GM19351 (cell line): ENCODE results near the gene MRPL40.

Source experiments
- ATAC-seq: cut with Tn5 transposase; IDR thresholded peaks from one replicate; pipeline ENCODE4 v1.9.1; 2021; ENCODE audit warnings: mild to moderate bottlenecking, moderate library complexity; ENCODE audit not compliant: unreplicated experiment

MRPL40 gene

DNA sequence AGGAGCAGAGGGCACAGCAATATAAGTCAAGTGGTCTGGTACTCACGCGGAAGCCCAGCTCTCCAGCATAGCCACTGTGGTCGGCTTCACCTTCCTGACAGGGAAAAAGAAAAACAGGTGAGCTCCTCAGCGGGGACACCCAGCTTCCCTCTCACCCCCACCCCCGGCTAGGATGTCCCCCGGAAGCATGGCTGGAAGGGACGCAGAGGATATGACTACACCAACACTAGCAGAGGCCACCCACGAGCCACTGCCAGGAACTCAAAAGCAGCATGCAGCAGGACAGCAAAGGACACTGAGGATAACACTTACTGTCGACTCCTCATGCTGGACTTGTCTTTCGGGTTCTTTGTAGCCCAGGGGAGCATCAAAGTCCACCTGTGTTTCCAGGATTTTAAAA is 24.2 kb downstream of the MRPL40 start:
- ATAC-seq: no peak

DNA sequence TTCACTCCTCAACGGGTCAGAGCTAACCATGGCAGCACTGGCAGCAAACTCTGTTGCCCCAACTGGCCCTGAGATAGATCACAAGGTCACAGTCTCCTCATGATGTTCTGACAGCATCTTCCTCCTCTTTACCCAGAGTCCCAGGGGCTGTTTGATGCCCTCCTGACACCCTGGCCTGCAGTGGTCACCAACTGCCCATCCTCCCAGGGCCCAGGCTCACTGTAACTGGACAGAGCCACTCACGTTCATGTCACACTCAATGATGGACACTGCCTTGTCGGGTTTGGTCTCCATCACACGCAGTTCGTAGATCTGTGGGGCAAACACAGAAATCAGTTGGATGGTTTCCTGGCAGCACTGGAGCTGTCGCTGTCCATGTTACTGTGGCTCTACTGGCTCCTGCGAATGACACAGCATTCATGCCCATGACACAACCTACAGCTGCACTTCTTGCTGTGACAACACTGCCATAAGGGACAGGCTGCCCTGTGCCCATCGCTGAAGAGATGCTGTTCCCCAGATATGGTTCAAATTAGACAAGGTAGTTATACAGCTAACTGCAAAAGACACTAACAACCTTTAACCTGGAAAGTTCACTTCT is 25.6 kb downstream of the MRPL40 start:
- no peak for ATAC-seq

- ATAC-seq: no peak
These were observed 27.7 kb downstream of the MRPL40 start for GRCh38 chr22:19460036-19460435.

- ATAC-seq: no peak
These were observed 29.2 kb downstream of the MRPL40 start for GRCh38 chr22:19461506-19461905.

GRCh38 chr22:19463008-19463407 is 30.7 kb downstream of the MRPL40 start:
- ATAC-seq: no peak

- ATAC-seq: no peak
These were observed 31.4 kb downstream of the MRPL40 start for GRCh38 chr22:19463491-19464469.

GRCh38 chr22:19464546-19464945 is 32.2 kb downstream of the MRPL40 start:
- ATAC-seq: no peak

- no peak for ATAC-seq
These were observed 32.6 kb downstream of the MRPL40 start for GRCh38 chr22:19464975-19465374.

- ATAC-seq: no peak
These were observed 33.9 kb downstream of the MRPL40 start for GRCh38 chr22:19466126-19466716.

DNA sequence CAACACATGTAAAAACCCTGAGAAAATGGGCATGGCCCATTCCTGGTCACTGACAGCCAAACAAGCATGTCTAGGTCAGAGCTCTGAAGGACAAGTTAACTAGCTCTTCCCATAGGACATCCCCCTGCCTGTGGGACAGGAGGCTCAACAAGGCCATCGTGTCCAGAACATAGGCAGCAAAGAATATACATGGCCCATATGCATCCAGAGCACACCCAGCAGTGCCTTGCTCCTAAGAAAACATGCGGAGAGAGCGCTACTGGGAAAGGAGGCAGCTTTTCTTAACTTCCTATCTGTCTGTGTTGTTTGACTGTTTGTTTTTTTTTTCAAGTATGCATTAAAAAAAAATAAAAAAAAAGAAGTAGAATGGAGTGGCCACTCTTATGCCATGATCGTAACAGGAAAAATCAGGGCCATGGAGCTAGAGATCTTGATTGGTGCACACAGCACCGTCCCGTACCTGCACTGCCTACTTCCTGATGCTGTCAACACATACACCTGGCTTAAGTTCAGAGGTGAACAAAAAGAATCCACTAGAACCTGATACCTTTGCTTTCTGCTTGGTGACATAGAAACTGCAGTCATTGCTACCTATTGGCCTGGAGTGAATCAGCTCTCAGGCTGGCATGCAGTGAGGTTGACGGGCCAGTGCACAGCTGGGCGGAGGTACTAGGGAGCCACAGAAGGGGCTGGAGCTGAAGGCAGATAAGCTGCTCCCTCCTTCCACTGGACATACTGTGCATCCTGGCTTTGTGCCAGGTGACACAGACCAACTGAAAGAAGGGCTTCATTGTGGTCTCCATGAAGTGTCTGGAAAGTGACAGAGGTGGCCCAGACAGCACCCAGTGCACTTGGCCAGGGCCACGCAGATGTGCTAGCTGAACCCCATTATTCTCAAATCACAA is 34.8 kb downstream of the MRPL40 start:
- no peak for ATAC-seq

DNA sequence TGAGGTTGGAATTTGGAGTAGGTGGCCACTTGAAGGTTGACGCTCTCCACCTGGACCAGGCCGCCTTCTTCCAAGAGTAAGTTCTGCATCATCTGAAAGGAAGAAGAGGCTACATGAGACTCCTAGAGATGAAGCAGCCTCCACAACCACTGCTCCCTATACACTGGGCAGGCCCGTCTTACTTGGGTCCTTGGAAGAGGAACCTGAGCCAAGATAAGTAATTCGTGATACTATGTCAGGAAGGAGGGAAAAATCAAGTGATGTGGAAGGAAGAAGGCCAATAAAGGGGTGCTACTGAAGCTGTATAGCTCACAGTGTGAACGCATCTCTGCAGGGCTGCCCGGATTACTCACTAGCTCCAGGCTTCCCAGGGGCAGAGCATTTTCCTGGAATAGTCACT is 35.6 kb downstream of the MRPL40 start:
- ATAC-seq: no peak

DNA sequence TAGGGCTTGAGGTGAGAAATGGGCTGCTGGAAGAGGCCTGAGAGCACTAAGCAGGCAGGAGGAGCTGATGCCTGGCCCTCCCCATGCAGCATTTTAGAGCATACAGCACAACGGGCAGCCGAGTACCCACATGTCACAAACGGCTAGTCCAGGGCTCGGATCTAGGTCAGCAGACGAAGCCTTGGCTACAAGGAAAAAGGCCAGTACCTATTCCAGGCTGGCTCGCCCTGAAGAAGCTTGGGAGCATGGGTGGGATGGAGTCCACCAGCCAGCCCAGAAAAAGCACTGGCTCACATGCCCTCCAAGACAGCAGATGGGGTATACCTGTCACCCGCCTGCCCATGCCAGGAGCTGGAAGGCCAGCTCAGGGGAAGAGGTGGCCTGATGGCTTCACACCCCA is 37.1 kb downstream of the MRPL40 start:
- no peak for ATAC-seq

- ATAC-seq: no peak
These were observed 37.7 kb downstream of the MRPL40 start for GRCh38 chr22:19470010-19470409.

- ATAC-seq: no peak
These were observed 39.2 kb downstream of the MRPL40 start for GRCh38 chr22:19471572-19471971.

DNA sequence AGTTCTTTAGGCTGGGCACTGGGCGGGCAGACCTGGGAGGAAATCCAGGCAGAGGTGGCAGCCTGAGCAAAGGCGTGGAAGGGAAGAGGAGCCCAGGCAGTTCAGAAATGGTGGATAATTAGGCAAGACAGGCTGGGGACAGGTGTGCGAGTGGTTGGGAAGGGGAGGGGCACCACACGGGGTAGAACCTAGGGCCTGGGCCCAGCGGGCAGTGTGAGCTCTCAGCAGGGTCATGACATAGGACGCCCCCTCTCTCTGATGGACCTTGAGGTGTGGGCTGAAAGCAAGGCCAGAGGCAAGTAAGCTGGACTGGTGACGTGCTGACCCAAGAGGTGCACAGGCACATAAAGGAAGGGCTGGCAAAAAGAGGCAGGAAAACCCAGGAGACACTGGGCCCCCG is 39.9 kb downstream of the MRPL40 start:
- ATAC-seq: no peak

DNA sequence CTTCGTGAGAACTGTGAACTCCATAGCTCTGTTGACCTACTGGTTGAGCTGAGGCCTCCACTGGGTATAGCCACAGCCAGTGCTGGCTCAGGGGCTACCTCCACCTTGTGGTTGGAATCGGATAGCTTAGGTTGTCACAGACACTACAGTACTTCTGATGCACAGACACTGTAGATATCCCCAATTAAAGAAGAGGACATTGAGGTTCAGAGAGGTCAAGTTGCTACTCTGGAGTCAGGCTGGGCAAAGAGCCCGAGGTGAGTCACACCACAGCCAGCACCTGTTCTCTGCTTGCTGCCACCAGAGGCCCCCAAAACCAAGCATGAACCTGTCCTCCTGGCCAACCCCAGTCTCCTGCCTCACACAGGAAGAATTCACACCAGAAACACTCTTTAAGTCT is 41.2 kb downstream of the MRPL40 start:
- no peak for ATAC-seq

- ATAC-seq: no peak
These were observed 43.7 kb downstream of the MRPL40 start for GRCh38 chr22:19476023-19476422.

DNA sequence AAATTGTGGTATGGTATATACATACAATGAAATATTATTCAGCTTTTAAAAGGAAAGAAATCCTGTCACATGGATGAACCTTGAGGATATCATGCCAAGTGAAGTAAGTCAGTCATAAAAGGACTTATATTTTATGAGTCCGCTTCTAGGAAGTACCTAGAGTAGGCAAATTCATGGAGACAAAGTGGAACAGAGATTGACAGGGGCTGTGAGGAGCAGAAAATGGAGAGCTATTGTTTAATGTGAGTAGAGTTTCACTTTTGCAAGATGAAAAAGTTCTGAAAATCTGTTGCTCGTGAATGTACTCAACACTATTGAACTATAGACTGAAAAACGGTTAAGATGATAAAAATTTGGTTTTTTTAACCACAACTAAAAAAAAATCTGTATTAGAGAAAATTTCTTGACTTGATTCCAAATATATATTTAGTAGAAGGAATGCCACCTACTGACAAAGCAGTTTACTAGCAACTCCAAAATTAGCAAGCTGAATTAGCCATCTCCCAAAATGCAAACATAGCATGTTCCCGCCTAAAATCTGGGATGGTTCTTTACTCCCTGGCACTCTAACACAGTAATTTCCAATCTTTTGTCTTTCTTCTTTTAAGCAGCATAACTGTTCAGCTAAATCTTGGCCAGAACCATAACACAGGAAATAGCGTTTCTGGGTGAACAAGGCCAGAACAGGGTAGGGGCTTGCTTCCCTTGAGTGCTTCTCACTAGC is 45.1 kb downstream of the MRPL40 start:
- ATAC-seq: no peak

- no peak for ATAC-seq
These were observed 45.9 kb downstream of the MRPL40 start for GRCh38 chr22:19478045-19478900.
